SU-DHL-6 (cell line): ENCODE measurements around the gene CGB8.

ENCODE experiments used
- EZH2phosphoT487 ChIP-seq: fragments of 200-600 bp; sonication (generic), shearing (Covaris generic); conservative IDR thresholded peaks from 2 replicates; pipeline ENCODE4 v1.6.1; 2018; ENCODE audit warnings: mild to moderate bottlenecking, antibody characterized with exemption, low read length, moderate library complexity, mixed read lengths
- TF ChIP-seq, protein P1 (sequence below): fragments of 200-600 bp; sonication (generic); IDR thresholded peaks from one replicate; pipeline ENCODE4 v1.5.1; 2017; ENCODE audit warnings: antibody characterized with exemption, mild to moderate bottlenecking, low read length, moderate library complexity; ENCODE audit not compliant: insufficient read depth, poor library complexity, severe bottlenecking

GRCh38 chr19:49065905-49066512, 17.1 kb upstream of the CGB8 start:
- TF ChIP-seq, protein P1, sequence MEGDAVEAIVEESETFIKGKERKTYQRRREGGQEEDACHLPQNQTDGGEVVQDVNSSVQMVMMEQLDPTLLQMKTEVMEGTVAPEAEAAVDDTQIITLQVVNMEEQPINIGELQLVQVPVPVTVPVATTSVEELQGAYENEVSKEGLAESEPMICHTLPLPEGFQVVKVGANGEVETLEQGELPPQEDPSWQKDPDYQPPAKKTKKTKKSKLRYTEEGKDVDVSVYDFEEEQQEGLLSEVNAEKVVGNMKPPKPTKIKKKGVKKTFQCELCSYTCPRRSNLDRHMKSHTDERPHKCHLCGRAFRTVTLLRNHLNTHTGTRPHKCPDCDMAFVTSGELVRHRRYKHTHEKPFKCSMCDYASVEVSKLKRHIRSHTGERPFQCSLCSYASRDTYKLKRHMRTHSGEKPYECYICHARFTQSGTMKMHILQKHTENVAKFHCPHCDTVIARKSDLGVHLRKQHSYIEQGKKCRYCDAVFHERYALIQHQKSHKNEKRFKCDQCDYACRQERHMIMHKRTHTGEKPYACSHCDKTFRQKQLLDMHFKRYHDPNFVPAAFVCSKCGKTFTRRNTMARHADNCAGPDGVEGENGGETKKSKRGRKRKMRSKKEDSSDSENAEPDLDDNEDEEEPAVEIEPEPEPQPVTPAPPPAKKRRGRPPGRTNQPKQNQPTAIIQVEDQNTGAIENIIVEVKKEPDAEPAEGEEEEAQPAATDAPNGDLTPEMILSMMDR: no peak
- TF ChIP-seq EZH2phosphoT487: no peak
